K562 (cell line): Measurements from ENCODE around the gene CRTC3. TPM values are rescaled to one million over a fixed set of nuclear protein-coding genes. Genes with fewer than 3 reads are reported as not detected.
A peak's percentile ranks its signal among the peaks of the same experiment; 100 is the strongest.
"Not testable (repeated sequence)": the region's sequence is repeated elsewhere in the genome, so short reads cannot be mapped to it uniquely, and the experiment has no call there.

Experiments
- ATAC-seq: fragments of 200-7000 bp; cut with Tn5 transposase; 3 replicates; pipeline ENCODE4 v1.9.1; 2020; ENCODE audit warnings: moderate library complexity
- BruUV-seq: library from RNA; stranded (reverse); fragments of 400-500 nt; replicated peaks from 2 replicates; lab custom pipeline; 2021; lab: Mats Ljungman, UMichigan
- CTCF ChIA-PET: fragments of 300-600 bp; formaldehyde crosslinking; extraction: SDS; loops from one replicate; lab custom pipeline; 2021; ENCODE audit warnings: low intra/inter-chr PET ratio; lab: Yijun Ruan, JAX
- POLR2A ChIA-PET: fragments of 300-600, 350-650 bp; sonication (Branson Sonifier 250); formaldehyde crosslinking; extraction: SDS; loops from one replicate; lab custom pipeline; 2021; ENCODE audit warnings: antibody characterized with exemption, inconsistent platforms; lab: Yijun Ruan, JAX
- DNase-seq, 4 experiments: peaks; one replicate each; pipeline versions ENCODE4 v3.0.0 to v3.0.0-alpha.2; 2011 to 2018; ENCODE audit warnings: low spot score in 3 of 4, mixed read lengths in 3 of 4; ENCODE audit errors: extremely low read depth in 1 of 4
- FAIRE-seq: peaks from 2 replicates; lab custom pipeline; 2011; peaks lifted over from hg19 to GRCh38; lab: Jason Lieb, UNC
- H2AFZ ChIP-seq: 2 replicates; pipeline ENCODE4 v1.6.0; 2011; ENCODE audit warnings: low read depth, low read length, control low read depth, inconsistent platforms
- H3K27ac ChIP-seq: fragments of 200-600 bp; 3 replicates; pipeline ENCODE4 v1.8.0; 2011; ENCODE audit warnings: low read depth, mild to moderate bottlenecking, control low read depth, inconsistent platforms, low read length, moderate library complexity, mixed read lengths; ENCODE audit errors: extremely low read depth
- H3K27me3 ChIP-seq, 2 experiments: fragments of 300-600 bp in 1 of 2; 2 replicates in 1 of 2; 3 replicates in 1 of 2; pipeline versions ENCODE4 v1.6.0 to v1.8.0; 2011; ENCODE audit warnings: inconsistent platforms in 2 of 2, low read length in 2 of 2, mild to moderate bottlenecking in 1 of 2, mixed read lengths in 1 of 2, moderate library complexity in 1 of 2; ENCODE audit not compliant: control insufficient read depth in 2 of 2, insufficient read depth in 2 of 2
- H3K36me3 ChIP-seq: fragments of 300-600 bp; 3 replicates; pipeline ENCODE4 v1.8.0; 2011; ENCODE audit warnings: mild to moderate bottlenecking, low read length, inconsistent platforms; ENCODE audit not compliant: control insufficient read depth, insufficient read depth
- H3K4me1 ChIP-seq, 2 experiments: fragments of 200-600 bp in 1 of 2; replicated peaks in 1 of 2; 2 replicates in 1 of 2; 3 replicates in 1 of 2; pipeline versions ENCODE4 v1.5.1 to v1.8.0; 2011; ENCODE audit warnings: inconsistent platforms in 2 of 2, low read length in 2 of 2, mild to moderate bottlenecking in 1 of 2, mixed read lengths in 1 of 2, moderate library complexity in 1 of 2; ENCODE audit not compliant: control insufficient read depth in 2 of 2, insufficient read depth in 2 of 2
- H3K4me2 ChIP-seq: 2 replicates; pipeline ENCODE4 v1.6.1; 2011; ENCODE audit warnings: low read length, control low read depth, inconsistent platforms, mixed read lengths; ENCODE audit not compliant: insufficient read depth
- H3K4me3 ChIP-seq: fragments of 200-600 bp; sonication (generic), shearing (Covaris generic); 2 replicates; pipeline ENCODE4 v1.5.1; 2016; ENCODE audit warnings: control low read depth, inconsistent platforms
- H3K79me2 ChIP-seq: fragments of 200-600 bp; 3 replicates; pipeline ENCODE4 v1.8.0; 2011; ENCODE audit warnings: low read length, inconsistent platforms; ENCODE audit not compliant: control insufficient read depth, insufficient read depth
- H3K9ac ChIP-seq, 2 experiments: 2 replicates each; pipeline versions ENCODE4 v1.6.0 to v1.6.1; 2011; ENCODE audit warnings: low read depth in 2 of 2, low read length in 2 of 2, control low read depth in 1 of 2, inconsistent platforms in 1 of 2, mild to moderate bottlenecking in 1 of 2, mixed read lengths in 1 of 2; ENCODE audit not compliant: insufficient read depth in 1 of 2
- H3K9me1 ChIP-seq: one replicate; pipeline ENCODE4 v1.6.0; 2011; ENCODE audit warnings: inconsistent platforms, mild to moderate bottlenecking, low read length, moderate library complexity; ENCODE audit not compliant: control insufficient read depth, insufficient read depth
- H3K9me3 ChIP-seq: replicated peaks from 2 replicates; pipeline ENCODE4 v1.5.1; 2011; ENCODE audit warnings: low read depth, low read length, inconsistent platforms; ENCODE audit not compliant: control insufficient read depth, insufficient read depth
- H4K20me1 ChIP-seq: replicated peaks from 2 replicates; pipeline ENCODE4 v1.6.1; 2011; ENCODE audit warnings: low read length, inconsistent platforms, mixed read lengths; ENCODE audit not compliant: control insufficient read depth, insufficient read depth
- ADNP ChIP-seq: fragments of 200-800 bp; sonication (Bioruptor generic); IDR thresholded peaks from 2 replicates; pipeline ENCODE4 v1.6.1; 2016; ENCODE audit warnings: missing genetic modification characterization, missing compliant biosample characterization
- BCOR ChIP-seq: fragments of 450-650 bp; IDR thresholded peaks from 2 replicates; pipeline ENCODE4 v1.6.1; 2016
- CBX3 ChIP-seq, 2 experiments: IDR thresholded peaks; 1 replicate in 1 of 2; 2 replicates in 1 of 2; pipeline ENCODE4 v1.6.1; 2012; ENCODE audit warnings: inconsistent platforms in 2 of 2, low read length in 2 of 2, borderline replicate concordance in 1 of 2, control low read depth in 1 of 2
- RBM25 ChIP-seq: fragments of 200-400 bp; formaldehyde crosslinking; IDR thresholded peaks from 2 replicates; pipeline ENCODE4 v1.6.1; 2018; ENCODE audit warnings: low read length, low read depth, moderate library complexity; ENCODE audit not compliant: severe bottlenecking
- SMARCA5 ChIP-seq: fragments of 450-650 bp; IDR thresholded peaks from 2 replicates; pipeline ENCODE4 v1.6.1; 2016
- TRIM28 ChIP-seq: fragments of 450-650 bp; IDR thresholded peaks from 2 replicates; pipeline ENCODE4 v1.6.1; 2017
- ZNF354B ChIP-seq: fragments of 250-450 bp; sonication (Bioruptor Pico); IDR thresholded peaks from 2 replicates; pipeline ENCODE4 v1.4.0; 2020
- ZNF507 ChIP-seq: conservative IDR thresholded peaks from 2 replicates; pipeline ENCODE4 v1.6.1; 2017; ENCODE audit warnings: missing genetic modification characterization, missing compliant biosample characterization
- WGBS: fragments of 100-300 bp; shearing (Covaris generic); methylation state at CpG from one replicate; pipeline ENCODE4 v1.1.6; 2016; ENCODE audit warnings: low coverage, mixed read lengths; ENCODE audit not compliant: insufficient coverage; ENCODE audit errors: missing lambda C conversion rate; 5-methylcytosine and 5-hydroxymethylcytosine counted together
- in situ Hi-C: fragments of 300-500 bp; cut with MboI; formaldehyde crosslinking; loops from 4 replicates; pipeline ENCODE4 v1.15.0; 2018; ENCODE audit warnings: inconsistent platforms, mixed read lengths
- intact Hi-C: fragments of 100-400 bp; cut with micrococcal nuclease; formaldehyde crosslinking; loops from 2 replicates; pipeline ENCODE4 v1.14.2; 2022
- polyA plus RNA-seq, 8 experiments: library from polyadenylated mRNA; depleted of rRNA in 4 of 8; stranded (reverse) in 5 of 8; unstranded in 3 of 8; fragments of >200 nt; fragmentation: Nextera tagmentation in 2 of 8; fragmentation: Illumina TruSeq in 1 of 8; extraction: Ambion mirVana in 2 of 8; extraction: Trizol in 1 of 8; gene quantifications; 2 replicates each; pipeline versions ENCODE4 v1.2.1 to v1.2.3, GENCODE V29; 2011 to 2014; ENCODE audit warnings: inconsistent platforms in 1 of 8, missing spikeins in 1 of 8
- total RNA-seq, 7 experiments: library from RNA; depleted of rRNA in 6 of 7; stranded (reverse); fragments of >200 nt in 6 of 7; fragmentation: Illumina TruSeq in 2 of 7; extraction: Trizol in 2 of 7; gene quantifications; 2 replicates each; pipeline versions ENCODE4 v1.2.1 to v1.2.3, GENCODE V29; 2011 to 2021; ENCODE audit warnings: low replicate concordance in 1 of 7

Gene CRTC3
- total and polyA plus RNA-seq, 9 of the 15 experiments (the other 6 are each of a cell fraction or from before 2014, with no cell fraction given), result 1.2 to 19.0 (median 11.6) TPM

GRCh38 chr15:90689326-90689961 lies 159.7 kb downstream of the CRTC3 start:
- ATAC-seq, FAIRE-seq, H3K27me3 ChIP-seq, CTCF ChIA-PET, H3K4me2 ChIP-seq, H3K9ac ChIP-seq, H2AFZ ChIP-seq, in situ Hi-C loops, intact Hi-C loops, DNase-seq, H3K36me3 ChIP-seq, BruUV-seq, H3K79me2 ChIP-seq, H3K27ac ChIP-seq, H3K9me1 ChIP-seq, H3K9me3 ChIP-seq, H4K20me1 ChIP-seq: not testable (repeated sequence)
- POLR2A ChIA-PET, result interaction anchor here (1.5 kb wide), 1 partner anchor 28 kb away, joined by 3 read pairs; the partner anchor contains the start of gene BLM
- H3K4me1 ChIP-seq, result peaks cover 0 to 18% of the 10 kb centered on the region in 2 experiments; a peak in 4 of 5 replicates
- TF ChIP-seq ZNF354B, result peak; percentile 98
- peak; percentile 91 for TF ChIP-seq RBM25
- TF ChIP-seq ZNF507 (tag), result peak; percentile 100
- TF ChIP-seq BCOR, result peak; percentile 33; the same call in 1 of the 2 replicates
- TF ChIP-seq ADNP (tag), result 0 out of 2 replicates have a peak, but pooled peaks have one; percentile 22
- peak; percentile 65; the same call in 1 of the 2 replicates for TF ChIP-seq TRIM28
- TF ChIP-seq CBX3 (IDR thresholded peaks at IDR 0.05; ENCODE audit: borderline replicate concordance in 1 of 2, low read length in 2 of 2), result peak in 1 of 2 experiments; percentile 61; a peak in 1 of 3 replicates
- peak; percentile 47; the same call in 1 of the 2 replicates for TF ChIP-seq SMARCA5
- TF ChIP-seq, all 486 proteins: peak for 8; not testable (repeated sequence) for 478
- not testable (repeated sequence) for H3K4me3 ChIP-seq
- WGBS, result 77% methylated on average over 6 of the region's 6 CpGs
